H9 (cell line): Measurements from ENCODE around the gene PMEL. TPM values are rescaled to one million over a fixed set of nuclear protein-coding genes. Genes with fewer than 3 reads are reported as not detected.

Experiments
- DNase-seq: peaks from one replicate; pipeline ENCODE4 v3.0.0-alpha.2; 2017
- H2AFZ ChIP-seq: one replicate; pipeline ENCODE4 v1.6.1; 2013; ENCODE audit warnings: mild to moderate bottlenecking, low read length, control low read depth, moderate library complexity
- H2AK5ac ChIP-seq: 2 replicates; pipeline ENCODE4 v1.6.1; 2013; ENCODE audit warnings: low read length, control low read depth, mixed read lengths; ENCODE audit not compliant: insufficient read length
- H2BK120ac ChIP-seq: one replicate; pipeline ENCODE4 v1.6.1; 2013; ENCODE audit warnings: low read depth, mild to moderate bottlenecking, low read length, control low read depth, inconsistent platforms; ENCODE audit not compliant: poor library complexity, severe bottlenecking
- H2BK12ac ChIP-seq: 2 replicates; pipeline ENCODE4 v1.6.1; 2013; ENCODE audit warnings: low read length, control low read depth, mixed read lengths, low read depth; ENCODE audit not compliant: insufficient read length
- H2BK15ac ChIP-seq: 2 replicates; pipeline ENCODE4 v1.6.1; 2013; ENCODE audit warnings: low read depth, low read length, control low read depth
- H2BK20ac ChIP-seq: one replicate; pipeline ENCODE4 v1.6.1; 2013; ENCODE audit warnings: low read depth, mild to moderate bottlenecking, low read length, control low read depth, inconsistent platforms; ENCODE audit not compliant: poor library complexity, severe bottlenecking
- H2BK5ac ChIP-seq: 2 replicates; pipeline ENCODE4 v1.6.1; 2013; ENCODE audit warnings: low read length, control low read depth, mixed read lengths; ENCODE audit not compliant: insufficient read length
- H3K14ac ChIP-seq: 2 replicates; pipeline ENCODE4 v1.6.1; 2013; ENCODE audit warnings: low read length, control low read depth; ENCODE audit not compliant: insufficient read depth
- H3K18ac ChIP-seq: 2 replicates; pipeline ENCODE4 v1.6.1; 2013; ENCODE audit warnings: low read depth, mild to moderate bottlenecking, mixed read lengths, low read length, control low read depth; ENCODE audit not compliant: insufficient read length
- H3K23ac ChIP-seq: 2 replicates; pipeline ENCODE4 v1.6.1; 2013; ENCODE audit warnings: low read length, control low read depth, mixed read lengths, low read depth; ENCODE audit not compliant: insufficient read length
- H3K23me2 ChIP-seq: 2 replicates; pipeline ENCODE4 v1.6.1; 2013; ENCODE audit warnings: low read depth, mild to moderate bottlenecking, mixed read lengths, low read length, control low read depth; ENCODE audit not compliant: insufficient read length, poor library complexity, severe bottlenecking
- H3K27ac ChIP-seq: 2 replicates; pipeline ENCODE4 v1.5.1; 2013; ENCODE audit warnings: low read length, control low read depth, mixed read lengths, low read depth; ENCODE audit not compliant: insufficient read length
- H3K27me3 ChIP-seq: 2 replicates; pipeline ENCODE4 v1.6.1; 2013; ENCODE audit warnings: low read length, control low read depth, inconsistent platforms; ENCODE audit not compliant: insufficient read depth
- H3K4ac ChIP-seq: 2 replicates; pipeline ENCODE4 v1.6.1; 2013; ENCODE audit warnings: low read depth, mild to moderate bottlenecking, control low read depth, inconsistent platforms, low read length, moderate library complexity
- H3K4me1 ChIP-seq: 2 replicates; pipeline ENCODE4 v1.6.1; 2013; ENCODE audit warnings: low read length, control low read depth, inconsistent platforms; ENCODE audit not compliant: insufficient read depth
- H3K4me2 ChIP-seq: 2 replicates; pipeline ENCODE4 v1.6.1; 2013; ENCODE audit warnings: low read length, control low read depth, mixed read lengths; ENCODE audit not compliant: insufficient read length, insufficient read depth
- H3K56ac ChIP-seq: 2 replicates; pipeline ENCODE4 v1.6.1; 2013; ENCODE audit warnings: low read depth, mild to moderate bottlenecking, mixed read lengths, low read length, control low read depth; ENCODE audit not compliant: insufficient read length
- H3K79me1 ChIP-seq: 2 replicates; pipeline ENCODE4 v1.6.1; 2013; ENCODE audit warnings: low read depth, mild to moderate bottlenecking, moderate library complexity, low read length, control low read depth, inconsistent platforms; ENCODE audit not compliant: insufficient read depth, poor library complexity, severe bottlenecking
- H3K79me2 ChIP-seq: 2 replicates; pipeline ENCODE4 v1.6.1; 2013; ENCODE audit warnings: low read length, control low read depth, inconsistent platforms; ENCODE audit not compliant: insufficient read depth
- H3K9ac ChIP-seq: 2 replicates; pipeline ENCODE4 v1.6.1; 2013; ENCODE audit warnings: low read length, control low read depth, mixed read lengths; ENCODE audit not compliant: insufficient read length; ENCODE audit errors: extremely low read depth
- H3K9me3 ChIP-seq: one replicate; pipeline ENCODE4 v1.6.1; 2013; ENCODE audit warnings: low read depth, low read length, inconsistent platforms; ENCODE audit not compliant: control insufficient read depth
- H3T11ph ChIP-seq: one replicate; pipeline ENCODE4 v1.6.1; 2013; ENCODE audit warnings: mild to moderate bottlenecking, low read length, control low read depth, inconsistent platforms
- H4K20me1 ChIP-seq: one replicate; pipeline ENCODE4 v1.6.1; 2013; ENCODE audit not compliant: control insufficient read depth, insufficient read length, insufficient read depth
- H4K5ac ChIP-seq: 2 replicates; pipeline ENCODE4 v1.6.1; 2013; ENCODE audit warnings: low read depth, mild to moderate bottlenecking, mixed read lengths, low read length, control low read depth; ENCODE audit not compliant: insufficient read length
- H4K8ac ChIP-seq: replicated peaks from 2 replicates; pipeline ENCODE4 v1.6.1; 2013; ENCODE audit warnings: low read length, control low read depth, mixed read lengths, low read depth; ENCODE audit not compliant: insufficient read length
- H4K91ac ChIP-seq: 2 replicates; pipeline ENCODE4 v1.6.1; 2013; ENCODE audit warnings: low read depth, mild to moderate bottlenecking, moderate library complexity, mixed read lengths, low read length, control low read depth; ENCODE audit not compliant: insufficient read length
- H3K27ac Mint-ChIP-seq, 3 experiments: 2 replicates in 2 of 3; 3 replicates in 1 of 3; pipeline ENCODE4 v1.8.0; 2020 to 2021; ENCODE audit warnings: mixed read lengths in 3 of 3, mild to moderate bottlenecking in 1 of 3, moderate library complexity in 1 of 3
- H3K27me3 Mint-ChIP-seq: 2 replicates; pipeline ENCODE4 v1.8.0; 2021; ENCODE audit warnings: low read depth, mild to moderate bottlenecking, moderate library complexity, mixed read lengths
- H3K36me3 Mint-ChIP-seq, 3 experiments: 2 replicates in 2 of 3; 3 replicates in 1 of 3; pipeline ENCODE4 v1.8.0; 2020 to 2021; ENCODE audit warnings: low read depth in 3 of 3, mixed read lengths in 3 of 3; ENCODE audit not compliant: insufficient read depth in 1 of 3
- H3K4me1 Mint-ChIP-seq, 2 experiments: 2 replicates each; pipeline ENCODE4 v1.8.0; 2020; ENCODE audit warnings: mixed read lengths in 2 of 2
- H3K4me3 Mint-ChIP-seq, 2 experiments: 2 replicates in 1 of 2; 3 replicates in 1 of 2; pipeline ENCODE4 v1.8.0; 2020 to 2021; ENCODE audit warnings: mild to moderate bottlenecking in 2 of 2, mixed read lengths in 2 of 2, moderate library complexity in 1 of 2
- H3K9me3 Mint-ChIP-seq, 2 experiments: 2 replicates in 1 of 2; 3 replicates in 1 of 2; pipeline ENCODE4 v1.8.0; 2020; ENCODE audit warnings: mild to moderate bottlenecking in 2 of 2, mixed read lengths in 2 of 2, moderate library complexity in 1 of 2
- CTCF ChIP-seq: fragments of 200-600 bp; sonication (generic); conservative IDR thresholded peaks from 3 replicates; pipeline ENCODE4 v1.8.0; 2021; ENCODE audit warnings: antibody characterized with exemption, mild to moderate bottlenecking
- WGBS: extraction: QIAGEN DNeasy Blood & Tissue Kit; methylation state at CpG from one replicate; pipeline ENCODE4 v1.1.7; 2013; ENCODE audit warnings: missing lambda C conversion rate, low lambda C conversion rate, mixed read lengths; ENCODE audit not compliant: insufficient read length; ENCODE audit errors: extremely low coverage; 5-methylcytosine and 5-hydroxymethylcytosine counted together
- total RNA-seq: library from RNA; stranded (reverse); gene quantifications from 2 replicates; pipeline ENCODE4 v1.2.1, GENCODE V29; 2021

The PMEL gene
- total RNA-seq, 1 experiment from 2014 or later, result 72.6 TPM

GRCh38 chr12:55965240-55965639 lies 602 bp downstream of the PMEL start:
- Histone ChIP-seq H3K4me2 (peak overlapping the region; percentile 93), H3K4ac (no peak overlapping the region), H4K91ac (no peak overlapping the region), H4K8ac (no peak overlapping the region), H4K5ac (no peak overlapping the region), H2AK5ac (no peak overlapping the region), H3T11ph (no peak overlapping the region), H3K23me2 (peaks cover 15% of the 10 kb centered on the region), H2BK5ac (no peak overlapping the region), H3K14ac (no peak overlapping the region), H3K56ac (no peak overlapping the region), H3K79me2 (no peaks in the 10 kb centered on the region; the same call in 1 of the 2 replicates), H3K79me1 (no peaks in the 10 kb centered on the region), H2BK20ac (no peak overlapping the region), H2BK12ac (no peak overlapping the region), H3K18ac (no peak overlapping the region), H2BK15ac (no peak overlapping the region), H3K9me3 (no peaks in the 10 kb centered on the region), H2BK120ac (no peak overlapping the region), H3K4me1 (peaks cover 3% of the 10 kb centered on the region; the same call in 1 of the 2 replicates), H3K27ac (no peak overlapping the region), H4K20me1 (no peaks in the 10 kb centered on the region), H2AFZ (no peak overlapping the region), H3K27me3 (no peaks in the 10 kb centered on the region), H3K9ac (peak overlapping the region; percentile 18), H3K23ac (no peak overlapping the region)
- no peaks in the 10 kb centered on the region for H3K27me3 Mint-ChIP-seq
- no peak for TF ChIP-seq CTCF
- peak overlapping the region; percentile 21 to 98 (median 60); a peak in 6 of 7 replicates for H3K27ac Mint-ChIP-seq
- WGBS, result no CpG with 5 or more reads among the region's 5 CpGs
- H3K36me3 Mint-ChIP-seq, result peaks cover 6 to 27% (median 23%) of the 10 kb centered on the region in 3 experiments; a peak in 6 of 7 replicates
- no peaks in the 10 kb centered on the region for H3K9me3 Mint-ChIP-seq
- peaks cover 22 to 28% of the 10 kb centered on the region in 2 experiments for H3K4me1 Mint-ChIP-seq
- peak overlapping the region; percentile 96 to 99 for H3K4me3 Mint-ChIP-seq
- peak; percentile 47 for DNase-seq
